Glutamatergic neuron (in vitro differentiated cells): ENCODE data around the gene OR4F15. TPM values are rescaled to one million over a fixed set of nuclear protein-coding genes. Genes with fewer than 3 reads are reported as not detected.

Source experiments
- DNase-seq: peaks from one replicate; pipeline ENCODE4 v3.0.0; 2022
- H3K27ac Mint-ChIP-seq: one replicate; pipeline ENCODE4 v1.8.0; 2020; ENCODE audit warnings: mild to moderate bottlenecking, mixed read lengths, inconsistent platforms; ENCODE audit not compliant: unreplicated experiment
- H3K27me3 Mint-ChIP-seq: one replicate; pipeline ENCODE4 v1.8.0; 2020; ENCODE audit warnings: mild to moderate bottlenecking, moderate library complexity, mixed read lengths, inconsistent platforms; ENCODE audit not compliant: unreplicated experiment
- H3K36me3 Mint-ChIP-seq: one replicate; pipeline ENCODE4 v1.8.0; 2020; ENCODE audit warnings: mild to moderate bottlenecking, mixed read lengths, inconsistent platforms; ENCODE audit not compliant: unreplicated experiment
- H3K4me1 Mint-ChIP-seq: one replicate; pipeline ENCODE4 v1.8.0; 2020; ENCODE audit warnings: mild to moderate bottlenecking, low read depth, mixed read lengths, inconsistent platforms; ENCODE audit not compliant: unreplicated experiment
- H3K4me3 Mint-ChIP-seq: one replicate; pipeline ENCODE4 v1.8.0; 2020; ENCODE audit warnings: mild to moderate bottlenecking, mixed read lengths, inconsistent platforms; ENCODE audit not compliant: unreplicated experiment
- H3K9me3 Mint-ChIP-seq: one replicate; pipeline ENCODE4 v1.8.0; 2020; ENCODE audit warnings: mild to moderate bottlenecking, moderate library complexity, mixed read lengths, inconsistent platforms; ENCODE audit not compliant: unreplicated experiment
- total RNA-seq: library from RNA; stranded (reverse); fragmentation: NEBNext Ultra II Directional; extraction: Animal tissue kit (Norgen Biotek cat#: 25700); gene quantifications from one replicate; pipeline ENCODE4 v1.2.1, GENCODE V29; 2021; ENCODE audit not compliant: unreplicated experiment
- TF ChIP-seq, protein P1 (sequence below): fragments of 200-600 bp; sonication (generic); IDR thresholded peaks from one replicate; pipeline ENCODE4 v1.5.0; 2021; ENCODE audit not compliant: partially characterized antibody, unreplicated experiment

OR4F15 gene
- total RNA-seq, 1 donor from 2014 or later, result not detected

DNA sequence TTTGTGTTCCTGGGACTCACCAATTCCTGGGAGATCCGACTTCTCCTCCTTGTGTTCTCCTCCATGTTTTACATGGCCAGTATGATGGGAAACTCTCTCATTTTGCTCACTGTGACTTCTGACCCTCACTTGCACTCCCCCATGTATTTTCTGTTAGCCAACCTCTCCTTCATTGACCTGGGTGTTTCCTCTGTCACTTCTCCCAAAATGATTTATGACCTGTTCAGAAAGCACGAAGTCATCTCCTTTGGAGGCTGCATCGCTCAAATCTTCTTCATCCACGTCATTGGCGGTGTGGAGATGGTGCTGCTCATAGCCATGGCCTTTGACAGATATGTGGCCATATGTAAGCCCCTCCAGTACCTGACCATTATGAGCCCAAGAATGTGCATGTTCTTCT lies 16.8 kb downstream of the OR4F15 start:
- Mint-ChIP-seq H3K4me3 (no peak overlapping the region), H3K27me3 (no peaks in the 10 kb centered on the region), H3K4me1 (no peaks in the 10 kb centered on the region), H3K9me3 (no peaks in the 10 kb centered on the region), H3K27ac (no peak overlapping the region), H3K36me3 (no peaks in the 10 kb centered on the region)
- TF ChIP-seq, protein P1, sequence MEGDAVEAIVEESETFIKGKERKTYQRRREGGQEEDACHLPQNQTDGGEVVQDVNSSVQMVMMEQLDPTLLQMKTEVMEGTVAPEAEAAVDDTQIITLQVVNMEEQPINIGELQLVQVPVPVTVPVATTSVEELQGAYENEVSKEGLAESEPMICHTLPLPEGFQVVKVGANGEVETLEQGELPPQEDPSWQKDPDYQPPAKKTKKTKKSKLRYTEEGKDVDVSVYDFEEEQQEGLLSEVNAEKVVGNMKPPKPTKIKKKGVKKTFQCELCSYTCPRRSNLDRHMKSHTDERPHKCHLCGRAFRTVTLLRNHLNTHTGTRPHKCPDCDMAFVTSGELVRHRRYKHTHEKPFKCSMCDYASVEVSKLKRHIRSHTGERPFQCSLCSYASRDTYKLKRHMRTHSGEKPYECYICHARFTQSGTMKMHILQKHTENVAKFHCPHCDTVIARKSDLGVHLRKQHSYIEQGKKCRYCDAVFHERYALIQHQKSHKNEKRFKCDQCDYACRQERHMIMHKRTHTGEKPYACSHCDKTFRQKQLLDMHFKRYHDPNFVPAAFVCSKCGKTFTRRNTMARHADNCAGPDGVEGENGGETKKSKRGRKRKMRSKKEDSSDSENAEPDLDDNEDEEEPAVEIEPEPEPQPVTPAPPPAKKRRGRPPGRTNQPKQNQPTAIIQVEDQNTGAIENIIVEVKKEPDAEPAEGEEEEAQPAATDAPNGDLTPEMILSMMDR, result no peak
- no peak for DNase-seq

DNA sequence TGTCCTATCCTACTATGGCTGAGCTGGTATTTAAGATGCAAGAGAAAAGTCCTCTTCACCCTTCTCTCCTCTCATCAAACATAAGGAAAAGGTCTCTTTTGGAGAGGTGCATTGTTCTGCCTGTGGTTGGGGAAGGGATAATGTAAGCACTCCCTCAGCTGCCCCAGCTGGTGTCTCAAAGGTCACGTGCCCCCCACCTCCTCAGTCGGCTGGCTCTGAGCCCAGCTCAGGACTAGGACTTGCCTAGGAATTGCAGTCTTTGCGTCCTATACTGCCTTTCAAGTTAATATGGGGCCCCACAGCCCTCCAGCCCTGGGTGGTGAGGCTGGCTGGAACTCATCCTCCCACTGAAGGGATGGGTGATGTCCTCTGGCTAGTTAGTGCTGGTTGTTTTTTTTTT lies 29.7 kb downstream of the OR4F15 start:
- no peak overlapping the region for H3K4me3 Mint-ChIP-seq
- H3K27ac Mint-ChIP-seq, result no peak overlapping the region
- DNase-seq, result no peak
- no peaks in the 10 kb centered on the region for H3K36me3 Mint-ChIP-seq
- TF ChIP-seq, protein P1, result no peak
- H3K9me3 Mint-ChIP-seq, result peaks cover 3% of the 10 kb centered on the region
- H3K27me3 Mint-ChIP-seq, result peaks cover 2% of the 10 kb centered on the region
- no peaks in the 10 kb centered on the region for H3K4me1 Mint-ChIP-seq

DNA sequence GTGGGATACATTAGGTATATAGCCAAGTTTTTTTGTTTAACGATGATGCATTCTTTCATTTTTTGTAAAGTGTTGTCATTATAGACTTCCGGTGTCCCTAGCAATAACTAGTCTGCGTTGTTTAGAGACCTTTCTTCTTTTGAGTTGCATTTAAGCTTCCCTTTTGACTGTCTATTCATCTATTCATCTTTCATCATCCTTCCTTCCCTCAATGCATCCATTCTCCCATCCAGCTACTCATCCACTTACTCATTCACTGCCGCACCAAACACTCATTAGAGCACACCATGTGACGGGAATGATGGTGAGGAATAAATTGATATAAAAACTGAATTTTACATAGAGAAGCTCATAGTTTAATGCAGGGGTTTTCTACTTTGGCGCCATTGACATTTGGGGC lies 32.9 kb downstream of the OR4F15 start:
- H3K27me3 Mint-ChIP-seq, result no peaks in the 10 kb centered on the region
- TF ChIP-seq, protein P1, result no peak
- DNase-seq, result no peak
- no peaks in the 10 kb centered on the region for H3K4me1 Mint-ChIP-seq
- no peak overlapping the region for H3K4me3 Mint-ChIP-seq
- H3K9me3 Mint-ChIP-seq, result no peaks in the 10 kb centered on the region
- H3K27ac Mint-ChIP-seq, result no peak overlapping the region
- no peaks in the 10 kb centered on the region for H3K36me3 Mint-ChIP-seq

DNA sequence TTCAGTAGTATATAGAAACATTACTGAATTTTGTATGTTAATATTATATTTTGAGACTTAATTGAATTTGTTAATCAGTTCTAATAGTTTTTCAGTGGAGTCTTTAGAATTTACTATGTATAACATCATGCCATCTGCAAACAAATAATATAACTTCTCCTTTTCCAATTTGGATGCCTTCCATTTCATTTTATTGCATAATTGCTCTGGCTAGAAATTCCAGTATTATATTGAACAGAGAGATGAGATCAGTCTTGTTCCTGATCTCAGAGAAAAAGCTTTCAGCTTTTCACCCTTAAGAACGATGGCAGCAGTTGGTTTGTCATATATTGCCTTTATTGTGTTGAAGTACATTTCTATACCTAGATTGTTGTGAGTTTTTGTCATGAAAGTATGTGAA lies 40.4 kb downstream of the OR4F15 start:
- no peak for DNase-seq
- H3K27ac Mint-ChIP-seq, result no peak overlapping the region
- no peaks in the 10 kb centered on the region for H3K9me3 Mint-ChIP-seq
- no peaks in the 10 kb centered on the region for H3K4me1 Mint-ChIP-seq
- H3K36me3 Mint-ChIP-seq, result no peaks in the 10 kb centered on the region
- TF ChIP-seq, protein P1, result no peak
- H3K27me3 Mint-ChIP-seq, result peaks cover 2% of the 10 kb centered on the region
- H3K4me3 Mint-ChIP-seq, result no peak overlapping the region

Other genes with a start within 250 kb of the OR4F15 start
- gene TM2D3, start 159.8 kb upstream of the OR4F15 start, total RNA-seq, result 58.6 TPM
- 40.1 TPM for gene TARS3, start 87.7 kb upstream of the OR4F15 start, total RNA-seq
- gene OR4F6, start 8.7 kb upstream of the OR4F15 start, total RNA-seq, result not detected